GM10266 (cell line): Measurements from ENCODE around the gene SLC35E4.
"Not testable (repeated sequence)": the region's sequence is repeated elsewhere in the genome, so short reads cannot be mapped to it uniquely, and the experiment has no call there.

ENCODE experiments used
- DNase-seq: peaks from one replicate; pipeline ENCODE4 v3.0.0; 2012; ENCODE audit errors: extremely low spot score
- CTCF ChIP-seq: IDR thresholded peaks from 2 replicates; pipeline ENCODE4 v1.5.1; 2012; ENCODE audit warnings: mild to moderate bottlenecking, low read depth; ENCODE audit not compliant: control insufficient read depth, insufficient read depth; ENCODE audit errors: missing control alignments

SLC35E4 gene

DNA sequence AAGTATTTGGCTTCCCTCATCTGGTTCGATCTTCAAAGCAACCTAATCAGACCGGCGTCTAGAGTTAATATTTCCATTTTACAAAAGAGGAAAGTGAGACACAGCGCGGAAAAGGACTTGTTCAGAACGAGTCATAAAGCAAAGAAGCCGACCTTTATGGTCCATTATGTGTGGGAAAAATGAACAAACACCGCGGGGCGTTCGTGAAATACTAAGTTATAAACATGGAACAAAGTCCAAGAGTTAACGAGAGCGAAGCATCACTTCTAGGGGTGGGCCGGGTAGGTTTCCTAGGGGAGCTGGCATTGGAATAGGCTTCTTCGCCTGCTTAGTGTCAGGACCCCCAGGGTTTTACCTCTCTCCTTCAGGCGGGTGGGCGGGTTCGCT lies 31.5 kb downstream of the SLC35E4 start:
- DNase-seq, result no peak
- TF ChIP-seq CTCF, result no peak

DNA sequence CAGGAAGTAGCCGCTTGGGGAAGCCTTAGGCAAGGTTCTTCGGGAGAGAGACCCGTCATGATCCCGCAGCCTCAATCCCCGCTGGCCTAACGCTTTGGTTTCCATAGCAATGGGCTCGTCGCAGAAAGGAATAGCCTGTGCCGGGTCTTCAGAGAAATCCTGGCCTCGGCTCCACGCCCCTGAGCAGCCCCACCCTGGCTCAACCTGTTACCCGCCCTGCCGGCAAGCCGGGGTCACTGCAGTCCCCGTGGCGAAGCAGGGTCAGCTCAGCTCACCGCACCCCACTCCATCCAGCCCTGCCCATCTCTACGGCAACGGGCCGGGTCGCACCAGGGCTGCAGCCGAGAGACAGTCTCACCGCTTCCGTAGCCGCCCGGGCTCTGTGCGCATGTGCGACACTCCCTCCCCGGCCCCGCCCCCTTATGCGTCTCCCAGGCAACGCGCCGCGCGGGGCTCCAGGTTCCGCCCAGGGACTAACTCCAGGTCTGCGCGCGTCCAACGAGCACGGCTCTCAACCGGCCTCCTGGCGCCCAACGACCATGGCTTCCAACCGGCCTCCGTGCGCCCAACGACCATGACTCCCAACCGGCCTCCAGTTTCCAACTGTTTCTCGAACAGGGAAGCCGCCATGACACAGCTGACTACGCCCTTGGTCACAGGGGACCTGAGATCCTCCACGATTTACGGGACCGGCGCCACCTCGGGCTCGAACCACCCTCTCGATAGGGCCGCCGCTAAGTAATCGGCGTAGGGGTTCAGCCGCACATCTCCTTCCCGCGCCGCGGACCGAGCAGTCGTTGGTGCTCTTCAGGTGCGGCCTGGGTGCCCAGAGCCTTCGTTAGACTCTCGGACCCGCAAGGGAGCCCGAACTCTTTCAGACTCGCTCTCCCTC lies 32.2 kb downstream of the SLC35E4 start, which contains the start of gene DUSP18:
Gene DUSP18, minus strand, starts transcription at position 382 of the 892 bp plus-strand sequence. CDS start 3,872 bp downstream, outside the sequence.
- peak; percentile 96 for DNase-seq
- no peak for TF ChIP-seq CTCF

DNA sequence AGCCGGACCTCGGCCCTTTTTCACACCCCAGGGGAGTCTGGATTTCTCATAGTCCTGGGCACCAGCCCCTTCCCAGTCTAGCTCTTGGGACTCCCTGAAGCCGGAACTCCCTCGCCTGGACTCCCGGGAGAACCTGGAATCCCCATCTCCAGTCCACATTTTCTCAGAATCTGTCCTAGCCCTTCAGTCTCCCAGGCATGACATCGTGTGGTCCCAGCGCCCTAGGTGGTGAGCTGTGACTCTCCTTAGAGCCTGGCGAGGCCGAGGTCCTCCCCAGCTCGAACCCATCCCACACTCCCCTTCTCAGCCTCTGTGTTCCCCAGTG lies 32.8 kb downstream of the SLC35E4 start:
- no peak for DNase-seq
- no peak for TF ChIP-seq CTCF

- no peak for DNase-seq
- no peak for TF ChIP-seq CTCF
Measured at GRCh38 chr22:30671071-30671470, 35.5 kb downstream of the SLC35E4 start.

DNA sequence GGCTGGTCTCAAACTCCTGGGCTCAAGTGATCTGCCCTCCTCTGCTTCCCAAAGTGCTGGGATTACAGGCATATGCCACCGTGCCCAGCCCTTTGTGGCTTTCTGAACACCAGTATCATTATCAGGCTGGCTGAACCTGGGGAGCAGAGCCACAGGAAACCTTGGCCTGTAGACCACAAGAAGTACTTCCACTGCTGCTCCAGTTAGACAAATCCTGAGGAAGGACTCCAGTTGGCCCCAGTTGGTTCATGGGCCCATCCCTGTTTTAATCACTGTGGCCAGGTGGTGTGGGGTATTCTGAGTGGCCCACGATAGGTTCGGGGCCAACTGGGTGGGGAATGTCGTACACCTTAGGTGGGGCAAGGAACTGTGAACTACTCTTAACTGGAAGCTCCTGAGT lies 37.6 kb downstream of the SLC35E4 start:
- DNase-seq, result no peak
- TF ChIP-seq CTCF, result no peak

GRCh38 chr22:30674482-30674881 lies 38.9 kb downstream of the SLC35E4 start:
- no peak for TF ChIP-seq CTCF
- no peak for DNase-seq

GRCh38 chr22:30675436-30675835 lies 39.9 kb downstream of the SLC35E4 start:
- DNase-seq, result no peak
- TF ChIP-seq CTCF, result no peak

GRCh38 chr22:30676565-30676964 lies 41.0 kb downstream of the SLC35E4 start:
- DNase-seq, result not testable (repeated sequence)

DNA sequence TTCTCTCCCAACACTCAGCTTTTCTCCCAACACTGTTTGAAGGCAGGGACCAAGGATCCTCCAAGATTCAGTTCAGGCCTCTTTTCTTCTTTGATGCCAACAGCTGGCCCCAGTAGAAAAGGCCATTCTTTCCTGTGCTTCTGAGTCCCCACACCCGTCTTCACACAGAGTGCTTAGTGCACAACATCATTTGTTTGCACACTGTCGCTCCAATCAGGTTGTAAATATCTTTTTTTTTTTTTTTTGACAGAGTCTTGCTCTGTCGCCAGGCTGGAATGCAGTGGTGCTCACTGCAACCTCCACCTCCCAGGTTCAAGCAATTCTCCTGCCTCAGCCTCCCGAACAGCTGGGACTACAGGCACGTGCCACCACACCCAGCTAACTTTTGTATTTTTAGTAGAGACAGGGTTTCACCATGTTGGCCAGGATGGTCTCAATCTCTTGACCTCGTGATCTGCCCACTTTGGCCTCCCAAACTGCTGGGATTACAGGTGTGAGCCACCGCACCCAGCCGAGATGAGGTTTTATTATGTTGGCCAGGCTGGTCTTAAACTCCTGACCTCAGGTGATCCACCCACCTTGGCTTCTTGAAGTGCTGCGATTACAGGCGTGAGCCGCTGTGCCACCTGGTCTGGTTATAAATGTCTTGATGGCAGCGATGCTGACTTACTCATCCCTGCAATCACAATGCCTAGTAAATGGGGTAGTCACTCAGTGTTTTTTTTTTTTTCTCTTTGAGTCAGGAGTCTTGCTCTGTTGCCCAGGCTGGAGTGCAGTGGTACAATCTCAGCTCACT lies 44.5 kb downstream of the SLC35E4 start:
- DNase-seq, result not testable (repeated sequence)
